GM12878 (cell line): Measurements from ENCODE around the gene RASGRF1. TPM values are rescaled to one million over a fixed set of nuclear protein-coding genes. Genes with fewer than 3 reads are reported as not detected.

Experiments used
- ATAC-seq: fragments of 200-7000 bp; cut with Tn5 transposase; 3 replicates; pipeline ENCODE4 v1.9.1; 2020; ENCODE audit warnings: mild to moderate bottlenecking, moderate library complexity
- BruUV-seq: library from RNA; stranded (reverse); fragments of 400-500 nt; replicated peaks from 2 replicates; lab custom pipeline; 2021; lab: Mats Ljungman, UMichigan
- CTCF ChIA-PET: fragments of 300-600 bp; sonication (Branson Sonifier 250); formaldehyde crosslinking; extraction: SDS; loops from one replicate; lab custom pipeline; 2021; ENCODE audit warnings: inconsistent platforms; lab: Yijun Ruan, JAX
- POLR2A ChIA-PET: fragments of 350-600 bp; formaldehyde crosslinking; extraction: SDS; loops from one replicate; lab custom pipeline; 2021; ENCODE audit warnings: inconsistent platforms; lab: Charles Lee
- RAD21 ChIA-PET: fragments of 300-600 bp; sonication (Branson Sonifier 250); formaldehyde crosslinking; loops from one replicate; lab custom pipeline; 2023; ENCODE audit warnings: antibody characterized with exemption; ENCODE audit not compliant: unreplicated experiment; lab: Charles Lee
- SMC1A ChIA-PET: fragments of 300-600 bp; sonication (Branson Sonifier 250); formaldehyde crosslinking; loops from one replicate; lab custom pipeline; 2023; ENCODE audit not compliant: unreplicated experiment, uncharacterized antibody; lab: Charles Lee
- DNase-seq: peaks from one replicate; pipeline ENCODE4 v3.0.0-alpha.2; 2011; ENCODE audit warnings: low read depth, low spot score
- FAIRE-seq: peaks from 3 replicates; lab custom pipeline; 2011; peaks lifted over from hg19 to GRCh38; lab: Jason Lieb, UNC
- H2AFZ ChIP-seq: 2 replicates; pipeline ENCODE4 v1.6.0; 2011; ENCODE audit warnings: low read depth, low read length, control low read depth; ENCODE audit not compliant: control insufficient read depth
- H3K27ac ChIP-seq: 2 replicates; pipeline ENCODE4 v1.5.1; 2011; ENCODE audit warnings: control low read depth; ENCODE audit not compliant: control insufficient read depth, insufficient read depth
- H3K27me3 ChIP-seq, 2 experiments: replicated peaks in 1 of 2; 2 replicates each; pipeline versions ENCODE4 v1.6.0 to v1.6.1; 2011; ENCODE audit warnings: low read length in 1 of 2; ENCODE audit not compliant: control insufficient read depth in 2 of 2, insufficient read depth in 2 of 2
- H3K36me3 ChIP-seq, 2 experiments: 2 replicates each; pipeline ENCODE4 v1.5.1; 2011; ENCODE audit warnings: low read length in 1 of 2; ENCODE audit not compliant: control insufficient read depth in 2 of 2, insufficient read depth in 2 of 2
- H3K4me1 ChIP-seq: 2 replicates; pipeline ENCODE4 v1.6.1; 2011; ENCODE audit warnings: mild to moderate bottlenecking, low read length, moderate library complexity, mixed read lengths; ENCODE audit not compliant: control insufficient read depth, insufficient read depth
- H3K4me2 ChIP-seq: 2 replicates; pipeline ENCODE4 v1.6.0; 2011; ENCODE audit warnings: control low read depth; ENCODE audit not compliant: control insufficient read depth, insufficient read depth
- H3K4me3 ChIP-seq: fragments of 200-600 bp; sonication (generic); 2 replicates; pipeline ENCODE4 v1.5.1; 2016
- H3K79me2 ChIP-seq: 2 replicates; pipeline ENCODE4 v1.6.0; 2011; ENCODE audit warnings: low read length; ENCODE audit not compliant: control insufficient read depth, insufficient read depth
- H3K9ac ChIP-seq: 2 replicates; pipeline ENCODE4 v1.8.0; 2011; ENCODE audit warnings: low read length, control low read depth, mixed read lengths; ENCODE audit not compliant: control insufficient read depth, insufficient read depth
- H3K9me3 ChIP-seq: replicated peaks from 3 replicates; pipeline ENCODE4 v1.5.1; 2011; ENCODE audit warnings: mild to moderate bottlenecking, low read length; ENCODE audit not compliant: control insufficient read depth, insufficient read depth
- H4K20me1 ChIP-seq: 2 replicates; pipeline ENCODE4 v1.6.0; 2011; ENCODE audit not compliant: control insufficient read depth, insufficient read depth
- ASH2L ChIP-seq: fragments of 300-600, 200-600 bp; sonication (generic); IDR thresholded peaks from 2 replicates; pipeline ENCODE4 v1.6.1; 2017; ENCODE audit warnings: low read depth, mild to moderate bottlenecking, borderline replicate concordance
- CHD2 ChIP-seq: IDR thresholded peaks from 2 replicates; pipeline ENCODE4 v1.6.1; 2011; ENCODE audit warnings: low read depth, low read length, improper control_type of control experiment, borderline replicate concordance
- JUNB ChIP-seq: IDR thresholded peaks from 2 replicates; pipeline ENCODE4 v1.6.1; 2016; ENCODE audit warnings: antibody characterized with exemption, mild to moderate bottlenecking
- MEF2A ChIP-seq: IDR thresholded peaks from 2 replicates; pipeline ENCODE4 v1.6.1; 2011; ENCODE audit warnings: low read depth, mild to moderate bottlenecking, low read length, moderate library complexity; ENCODE audit not compliant: insufficient read depth
- PML ChIP-seq: IDR thresholded peaks from 2 replicates; pipeline ENCODE4 v1.6.1; 2012; ENCODE audit warnings: low read length, inconsistent platforms
- RAD51 ChIP-seq: fragments of 450-650 bp; IDR thresholded peaks from 2 replicates; pipeline ENCODE4 v1.6.1; 2016; ENCODE audit warnings: moderate library complexity, mild to moderate bottlenecking, inconsistent platforms
- STAT3 ChIP-seq: IDR thresholded peaks from 2 replicates; pipeline ENCODE4 v1.6.1; 2011; ENCODE audit warnings: low read depth, low read length, improper control_type of control experiment
- TBL1XR1 ChIP-seq: IDR thresholded peaks from 2 replicates; pipeline ENCODE4 v1.6.1; 2012; ENCODE audit warnings: low read depth, low read length, improper control_type of control experiment
- ZNF274 ChIP-seq: IDR thresholded peaks from one replicate; pipeline ENCODE4 v1.8.0; 2011; ENCODE audit not compliant: insufficient read length, insufficient read depth
- WGBS: methylation state at CpG from one replicate; pipeline ENCODE4 v1.1.6; 2016; ENCODE audit warnings: low lambda C conversion rate; ENCODE audit not compliant: insufficient replicate concordance, insufficient coverage; ENCODE audit errors: missing lambda C conversion rate; 5-methylcytosine and 5-hydroxymethylcytosine counted together
- in situ Hi-C: fragments of 300-500 bp; cut with MboI; formaldehyde crosslinking; loops from 9 replicates; pipeline ENCODE4 v1.14.3; 2018; ENCODE audit warnings: mixed read lengths
- intact Hi-C: fragments of 100-400 bp; cut with micrococcal nuclease; formaldehyde crosslinking; loops from one replicate; pipeline ENCODE4 v1.14.2; 2022; ENCODE audit not compliant: unreplicated experiment
- polyA plus RNA-seq, 11 experiments: library from polyadenylated mRNA; depleted of rRNA in 4 of 11; unstranded in 6 of 11; stranded (reverse) in 5 of 11; fragments of >200 nt; fragmentation: Nextera tagmentation in 4 of 11; fragmentation: Illumina TruSeq in 1 of 11; extraction: Ambion mirVana in 4 of 11; extraction: Trizol in 1 of 11; gene quantifications; 1 replicate in 1 of 11; 2 replicates in 10 of 11; pipeline versions ENCODE4 v1.2.1 to v1.2.3, GENCODE V29; 2011 to 2016; ENCODE audit warnings: inconsistent platforms in 2 of 11, missing spikeins in 2 of 11, low read depth in 1 of 11
- total RNA-seq, 4 experiments: library from RNA; depleted of rRNA in 3 of 4; stranded (reverse); fragments of >200 nt in 3 of 4; fragmentation: Illumina TruSeq in 1 of 4; extraction: Trizol in 1 of 4; gene quantifications; 2 replicates each; pipeline versions ENCODE4 v1.2.1 to v1.2.3, GENCODE V29; 2013 to 2021
- TF ChIP-seq, protein P1 (sequence below), 3 experiments: IDR thresholded peaks in 2 of 3; conservative IDR thresholded peaks in 1 of 3; 2 replicates each; pipeline ENCODE4 v1.5.1; 2011; ENCODE audit warnings: low read depth in 3 of 3, low read length in 3 of 3, mild to moderate bottlenecking in 3 of 3, control low read depth in 2 of 3, moderate library complexity in 2 of 3, inconsistent platforms in 1 of 3, mixed read lengths in 1 of 3; ENCODE audit not compliant: control insufficient read depth in 2 of 3, insufficient read depth in 1 of 3; ENCODE audit errors: extremely low read depth in 1 of 3
- TF ChIP-seq, protein P2 (sequence below): fragments of 450-650 bp; IDR thresholded peaks from 2 replicates; pipeline ENCODE4 v1.6.1; 2016; ENCODE audit warnings: mild to moderate bottlenecking, moderate library complexity, borderline replicate concordance
- TF ChIP-seq, protein P3 (sequence below): fragments of 150-350 bp; IDR thresholded peaks from 2 replicates; pipeline ENCODE4 v1.6.1; 2014; ENCODE audit warnings: mild to moderate bottlenecking, low read depth, low read length
- TF ChIP-seq, protein P4 (sequence below): fragments of 450-650 bp; IDR thresholded peaks from 2 replicates; pipeline ENCODE4 v1.6.1; 2016; ENCODE audit warnings: mild to moderate bottlenecking

The RASGRF1 gene
- total and polyA plus RNA-seq, 10 of the 15 experiments (the other 5 are each of a cell fraction or from before 2014, with no cell fraction given) = 0.20 to 1.9 (median 0.86) TPM

DNA sequence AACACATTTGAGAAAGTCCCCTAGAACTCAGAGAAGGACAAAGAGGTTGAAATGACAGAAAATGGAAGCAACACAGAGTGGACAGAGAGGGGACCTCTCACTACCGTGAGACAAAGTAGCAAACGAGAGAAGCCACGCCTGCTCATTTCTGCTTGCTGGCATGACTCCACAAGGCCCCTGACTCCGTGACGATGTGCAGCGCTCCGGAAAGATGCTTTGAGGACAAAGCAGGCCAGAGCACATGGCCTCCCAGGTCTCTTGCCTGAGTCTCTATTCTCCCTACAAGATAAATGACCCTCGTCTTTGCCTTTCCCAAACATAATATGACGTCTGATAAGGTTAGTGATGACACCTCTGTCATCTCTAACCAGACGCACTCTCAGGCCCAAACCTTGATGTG lies 81.9 kb downstream of the RASGRF1 start:
- Histone ChIP-seq H3K9ac (no peak overlapping the region), H3K79me2 (peaks cover 1% of the 10 kb centered on the region), H3K4me3 (no peak overlapping the region), H3K4me2 (no peak overlapping the region), H3K9me3 (no peaks in the 10 kb centered on the region; the same call in 2 of the 3 replicates), H2AFZ (no peak overlapping the region), H4K20me1 (no peaks in the 10 kb centered on the region), H3K4me1 (peaks cover 32% of the 10 kb centered on the region), H3K27me3 (no peaks in the 10 kb centered on the region), H3K36me3 (no peaks in the 10 kb centered on the region), H3K27ac (no peak overlapping the region)
- no peak for ATAC-seq
- POLR2A ChIA-PET = no interaction called here
- no peak for DNase-seq
- intact Hi-C loops = no loop called here
- WGBS = 88% methylated on average over 10 of the region's 10 CpGs
- in situ Hi-C loops = loop anchor here (5.0 kb wide), 1 partner anchor 71 kb away; no protein-coding TSS in a partner anchor
- RAD21 ChIA-PET = interaction anchor here (5.0 kb wide), 1 partner anchor 31 kb away, joined by 75 read pairs; no protein-coding TSS in a partner anchor
- FAIRE-seq = no peak
- CTCF ChIA-PET = interaction anchor here (1.1 to 5.5 kb wide), 4 partner anchors 12 to 172 kb away, joined by 3 to 90 read pairs (median 10); no protein-coding TSS in a partner anchor
- SMC1A ChIA-PET = interaction anchor here (5.5 kb wide), 1 partner anchor 100 kb away, joined by 49 read pairs; no protein-coding TSS in a partner anchor
- BruUV-seq = no TSS peak
- TF ChIP-seq CHD2 = no peak
- TF ChIP-seq JUNB = no peak
- TF ChIP-seq, protein P1, sequence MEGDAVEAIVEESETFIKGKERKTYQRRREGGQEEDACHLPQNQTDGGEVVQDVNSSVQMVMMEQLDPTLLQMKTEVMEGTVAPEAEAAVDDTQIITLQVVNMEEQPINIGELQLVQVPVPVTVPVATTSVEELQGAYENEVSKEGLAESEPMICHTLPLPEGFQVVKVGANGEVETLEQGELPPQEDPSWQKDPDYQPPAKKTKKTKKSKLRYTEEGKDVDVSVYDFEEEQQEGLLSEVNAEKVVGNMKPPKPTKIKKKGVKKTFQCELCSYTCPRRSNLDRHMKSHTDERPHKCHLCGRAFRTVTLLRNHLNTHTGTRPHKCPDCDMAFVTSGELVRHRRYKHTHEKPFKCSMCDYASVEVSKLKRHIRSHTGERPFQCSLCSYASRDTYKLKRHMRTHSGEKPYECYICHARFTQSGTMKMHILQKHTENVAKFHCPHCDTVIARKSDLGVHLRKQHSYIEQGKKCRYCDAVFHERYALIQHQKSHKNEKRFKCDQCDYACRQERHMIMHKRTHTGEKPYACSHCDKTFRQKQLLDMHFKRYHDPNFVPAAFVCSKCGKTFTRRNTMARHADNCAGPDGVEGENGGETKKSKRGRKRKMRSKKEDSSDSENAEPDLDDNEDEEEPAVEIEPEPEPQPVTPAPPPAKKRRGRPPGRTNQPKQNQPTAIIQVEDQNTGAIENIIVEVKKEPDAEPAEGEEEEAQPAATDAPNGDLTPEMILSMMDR (IDR thresholded peaks at IDR 0.05 in 2 of 3, conservative IDR thresholded peaks at IDR 0.05 in 1 of 3; ENCODE audit: control insufficient read depth in 2 of 3, extremely low read depth in 1 of 3, insufficient read depth in 1 of 3, low read depth in 3 of 3, low read length in 3 of 3) = no peak
- TF ChIP-seq TBL1XR1 = no peak
- TF ChIP-seq STAT3 = no peak
- TF ChIP-seq ZNF274 = no peak
- TF ChIP-seq RAD51 = no peak
- TF ChIP-seq, protein P2, sequence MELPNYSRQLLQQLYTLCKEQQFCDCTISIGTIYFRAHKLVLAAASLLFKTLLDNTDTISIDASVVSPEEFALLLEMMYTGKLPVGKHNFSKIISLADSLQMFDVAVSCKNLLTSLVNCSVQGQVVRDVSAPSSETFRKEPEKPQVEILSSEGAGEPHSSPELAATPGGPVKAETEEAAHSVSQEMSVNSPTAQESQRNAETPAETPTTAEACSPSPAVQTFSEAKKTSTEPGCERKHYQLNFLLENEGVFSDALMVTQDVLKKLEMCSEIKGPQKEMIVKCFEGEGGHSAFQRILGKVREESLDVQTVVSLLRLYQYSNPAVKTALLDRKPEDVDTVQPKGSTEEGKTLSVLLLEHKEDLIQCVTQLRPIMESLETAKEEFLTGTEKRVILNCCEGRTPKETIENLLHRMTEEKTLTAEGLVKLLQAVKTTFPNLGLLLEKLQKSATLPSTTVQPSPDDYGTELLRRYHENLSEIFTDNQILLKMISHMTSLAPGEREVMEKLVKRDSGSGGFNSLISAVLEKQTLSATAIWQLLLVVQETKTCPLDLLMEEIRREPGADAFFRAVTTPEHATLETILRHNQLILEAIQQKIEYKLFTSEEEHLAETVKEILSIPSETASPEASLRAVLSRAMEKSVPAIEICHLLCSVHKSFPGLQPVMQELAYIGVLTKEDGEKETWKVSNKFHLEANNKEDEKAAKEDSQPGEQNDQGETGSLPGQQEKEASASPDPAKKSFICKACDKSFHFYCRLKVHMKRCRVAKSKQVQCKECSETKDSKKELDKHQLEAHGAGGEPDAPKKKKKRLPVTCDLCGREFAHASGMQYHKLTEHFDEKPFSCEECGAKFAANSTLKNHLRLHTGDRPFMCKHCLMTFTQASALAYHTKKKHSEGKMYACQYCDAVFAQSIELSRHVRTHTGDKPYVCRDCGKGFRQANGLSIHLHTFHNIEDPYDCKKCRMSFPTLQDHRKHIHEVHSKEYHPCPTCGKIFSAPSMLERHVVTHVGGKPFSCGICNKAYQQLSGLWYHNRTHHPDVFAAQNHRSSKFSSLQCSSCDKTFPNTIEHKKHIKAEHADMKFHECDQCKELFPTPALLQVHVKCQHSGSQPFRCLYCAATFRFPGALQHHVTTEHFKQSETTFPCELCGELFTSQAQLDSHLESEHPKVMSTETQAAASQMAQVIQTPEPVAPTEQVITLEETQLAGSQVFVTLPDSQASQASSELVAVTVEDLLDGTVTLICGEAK = no peak
- no peak for TF ChIP-seq ASH2L
- TF ChIP-seq, protein P3, sequence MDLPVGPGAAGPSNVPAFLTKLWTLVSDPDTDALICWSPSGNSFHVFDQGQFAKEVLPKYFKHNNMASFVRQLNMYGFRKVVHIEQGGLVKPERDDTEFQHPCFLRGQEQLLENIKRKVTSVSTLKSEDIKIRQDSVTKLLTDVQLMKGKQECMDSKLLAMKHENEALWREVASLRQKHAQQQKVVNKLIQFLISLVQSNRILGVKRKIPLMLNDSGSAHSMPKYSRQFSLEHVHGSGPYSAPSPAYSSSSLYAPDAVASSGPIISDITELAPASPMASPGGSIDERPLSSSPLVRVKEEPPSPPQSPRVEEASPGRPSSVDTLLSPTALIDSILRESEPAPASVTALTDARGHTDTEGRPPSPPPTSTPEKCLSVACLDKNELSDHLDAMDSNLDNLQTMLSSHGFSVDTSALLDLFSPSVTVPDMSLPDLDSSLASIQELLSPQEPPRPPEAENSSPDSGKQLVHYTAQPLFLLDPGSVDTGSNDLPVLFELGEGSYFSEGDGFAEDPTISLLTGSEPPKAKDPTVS = no peak
- TF ChIP-seq, protein P4, sequence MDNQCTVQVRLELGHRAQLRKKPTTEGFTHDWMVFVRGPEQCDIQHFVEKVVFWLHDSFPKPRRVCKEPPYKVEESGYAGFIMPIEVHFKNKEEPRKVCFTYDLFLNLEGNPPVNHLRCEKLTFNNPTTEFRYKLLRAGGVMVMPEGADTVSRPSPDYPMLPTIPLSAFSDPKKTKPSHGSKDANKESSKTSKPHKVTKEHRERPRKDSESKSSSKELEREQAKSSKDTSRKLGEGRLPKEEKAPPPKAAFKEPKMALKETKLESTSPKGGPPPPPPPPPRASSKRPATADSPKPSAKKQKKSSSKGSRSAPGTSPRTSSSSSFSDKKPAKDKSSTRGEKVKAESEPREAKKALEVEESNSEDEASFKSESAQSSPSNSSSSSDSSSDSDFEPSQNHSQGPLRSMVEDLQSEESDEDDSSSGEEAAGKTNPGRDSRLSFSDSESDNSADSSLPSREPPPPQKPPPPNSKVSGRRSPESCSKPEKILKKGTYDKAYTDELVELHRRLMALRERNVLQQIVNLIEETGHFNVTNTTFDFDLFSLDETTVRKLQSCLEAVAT = no peak
- no peak for TF ChIP-seq MEF2A
- TF ChIP-seq PML = no peak
